Transverse colon (tissue), 4 donors: ENCODE results near the gene ARHGAP18.

Source experiments
- CTCF ChIP-seq, 5 experiments: fragments of 200-600 bp in 3 of 5; fragments of 450-650 bp in 2 of 5; sonication (generic) in 3 of 5; IDR thresholded peaks; 1 replicate in 2 of 5; 2 replicates in 3 of 5; pipeline ENCODE4 v1.5.1; 2016 to 2017; ENCODE audit warnings: antibody characterized with exemption in 5 of 5, inconsistent platforms in 3 of 5, mild to moderate bottlenecking in 2 of 5, moderate library complexity in 1 of 5
- POLR2A ChIP-seq: fragments of 450-650 bp; IDR thresholded peaks from one replicate; pipeline ENCODE4 v1.6.1; 2016; ENCODE audit warnings: antibody characterized with exemption, mild to moderate bottlenecking, moderate library complexity
- POLR2AphosphoS5 ChIP-seq, 3 donors: sonication (generic); formaldehyde crosslinking; IDR thresholded peaks; one replicate each; pipeline ENCODE4 v1.6.1; 2016; ENCODE audit warnings: antibody characterized with exemption in 3 of 3

GRCh38 chr6:129754750-129755149, 44.8 kb upstream of the ARHGAP18 start:
- no peak for TF ChIP-seq CTCF (IDR thresholded peaks at IDR 0.05)
- no peak for TF ChIP-seq POLR2A
- no peak for TF ChIP-seq POLR2AphosphoS5 (IDR thresholded peaks at IDR 0.05)
